NCI-H510A treated with DMSO at 0.1 percent for 48 hours (cell line): Measurements from ENCODE around the gene SOD3.
A peak's percentile ranks its signal among the peaks of the same experiment; 100 is the strongest.

Experiments used
- DNase-seq: peaks from one replicate; lab custom pipeline; 2025; lab: John Stamatoyannopoulos, UW

SOD3 gene, protein sequence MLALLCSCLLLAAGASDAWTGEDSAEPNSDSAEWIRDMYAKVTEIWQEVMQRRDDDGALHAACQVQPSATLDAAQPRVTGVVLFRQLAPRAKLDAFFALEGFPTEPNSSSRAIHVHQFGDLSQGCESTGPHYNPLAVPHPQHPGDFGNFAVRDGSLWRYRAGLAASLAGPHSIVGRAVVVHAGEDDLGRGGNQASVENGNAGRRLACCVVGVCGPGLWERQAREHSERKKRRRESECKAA

GRCh38 chr4:24794916-24795665 lies at the start of gene SOD3:
Gene SOD3, plus strand, starts transcription at chr4:24795573. Its CDS starts 3,949 bp downstream, at chr4:24799522.
- DNase-seq, result no peak

DNA sequence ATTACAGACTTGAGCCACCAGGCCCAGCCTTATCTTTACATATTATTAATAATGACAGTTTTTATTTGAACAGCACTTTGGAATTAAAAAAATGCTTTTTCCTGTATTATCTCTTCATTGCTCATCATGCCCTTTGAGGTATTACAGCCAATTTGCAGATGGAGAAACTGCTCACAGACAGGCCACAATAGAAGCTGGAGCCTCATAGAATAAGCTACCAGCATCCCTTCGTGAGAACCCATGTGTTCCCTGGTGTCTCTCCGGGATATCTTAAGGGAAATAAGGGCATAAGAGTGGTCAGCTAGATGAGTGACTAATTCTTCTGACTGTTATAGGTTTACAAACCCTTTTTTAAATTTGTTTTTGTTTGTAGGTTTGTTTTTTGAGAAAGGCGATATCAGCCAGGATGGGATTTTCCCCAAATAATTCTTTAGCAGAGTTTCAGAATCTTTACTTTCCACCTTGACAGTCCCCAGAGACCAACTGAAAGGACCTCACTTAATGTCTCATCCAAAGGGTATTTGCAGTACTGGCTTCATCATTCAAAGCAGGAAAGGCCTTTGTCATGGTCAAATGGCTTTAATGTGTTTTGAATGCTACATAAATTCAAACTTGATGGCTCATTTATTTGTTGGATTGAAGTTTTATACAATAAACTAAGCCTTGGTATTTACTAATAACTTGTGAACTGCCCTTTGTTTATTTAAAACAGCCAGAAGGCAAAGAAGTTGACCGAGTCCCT lies 48.0 kb upstream of the SOD3 start:
- no peak for DNase-seq

- DNase-seq, result no peak
These were observed 47.4 kb upstream of the SOD3 start for GRCh38 chr4:24748023-24748422.

DNA sequence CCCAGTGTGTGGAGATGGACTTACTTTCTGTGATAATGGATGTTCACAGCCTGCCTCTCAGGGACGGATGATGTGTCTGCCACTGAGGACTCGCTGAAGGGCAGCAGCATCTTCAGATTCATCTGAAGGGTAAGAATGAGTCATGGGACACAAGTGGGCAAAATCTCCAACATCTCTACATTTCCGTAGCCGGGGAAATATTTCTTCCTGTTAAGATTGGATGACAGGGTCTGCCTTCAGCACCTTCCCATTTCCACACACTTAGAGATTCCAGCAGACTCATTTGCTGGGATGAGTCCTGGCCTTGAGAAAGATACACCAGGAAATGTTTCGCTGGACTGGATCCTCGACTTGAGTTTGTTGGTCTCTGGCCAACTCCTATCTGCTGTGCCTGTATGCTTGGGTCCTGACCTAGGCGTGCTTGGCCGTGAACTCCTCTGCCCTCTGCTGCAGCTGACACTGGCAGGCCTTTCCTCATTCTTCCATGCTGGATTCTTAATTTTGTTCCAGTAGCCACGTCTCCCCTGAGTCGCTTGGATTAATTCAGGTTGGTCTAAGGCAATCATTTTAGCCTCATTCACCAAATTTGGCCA lies 46.5 kb upstream of the SOD3 start:
- DNase-seq, result no peak

- no peak for DNase-seq
These were observed 45.3 kb upstream of the SOD3 start for GRCh38 chr4:24750106-24750505.

DNA sequence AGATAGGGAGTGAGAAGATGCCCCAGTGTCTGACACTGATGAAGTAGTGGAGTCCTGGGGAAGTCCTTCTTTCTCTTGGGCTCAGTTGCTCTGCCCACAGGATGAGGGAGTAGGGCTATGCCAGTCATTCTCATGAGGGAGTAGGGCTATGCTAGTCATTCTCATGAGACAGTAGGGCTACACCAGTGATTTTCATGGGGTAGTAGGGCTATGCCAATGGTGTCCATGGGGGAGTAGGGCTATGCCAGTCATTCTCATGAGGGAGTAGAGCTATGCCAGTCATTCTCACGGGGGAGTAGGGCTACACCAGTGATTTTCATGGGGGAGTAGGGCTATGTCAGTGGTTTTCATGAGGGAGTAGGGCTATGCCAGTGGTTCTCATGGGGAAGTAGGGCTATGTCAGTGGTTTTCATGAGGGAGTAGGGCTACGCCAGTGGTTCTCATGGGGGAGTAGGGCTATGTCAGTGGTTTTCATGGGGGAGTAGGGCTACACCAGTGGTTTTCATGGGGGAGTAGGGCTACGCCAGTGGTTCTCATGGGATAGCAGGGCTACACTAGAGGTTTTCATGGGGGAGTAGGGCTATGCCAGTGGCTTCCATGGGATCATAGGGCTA lies 43.3 kb upstream of the SOD3 start:
- DNase-seq, result no peak

- peak; percentile 1 for DNase-seq
These were observed 41.9 kb upstream of the SOD3 start for GRCh38 chr4:24753519-24753918.

DNA sequence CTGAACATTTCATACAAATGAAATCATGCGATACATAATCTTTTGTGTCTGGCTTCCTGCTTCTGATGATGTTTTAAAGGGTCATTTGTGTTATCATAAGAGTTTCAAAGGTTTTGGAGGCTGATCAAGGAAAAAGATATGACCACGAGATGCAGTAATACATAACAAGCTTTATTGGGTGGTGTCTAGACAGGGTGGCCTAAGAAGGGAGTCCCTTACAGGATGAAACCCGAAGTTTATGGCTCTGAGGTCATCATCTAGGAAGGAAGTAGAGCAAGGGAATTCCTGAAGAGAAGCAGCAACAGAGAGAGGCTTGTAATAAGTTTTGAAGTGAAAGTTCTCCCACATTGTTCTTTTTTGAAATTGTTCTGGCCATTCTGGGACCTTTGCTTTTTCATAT lies 40.8 kb upstream of the SOD3 start:
- no peak for DNase-seq

DNA sequence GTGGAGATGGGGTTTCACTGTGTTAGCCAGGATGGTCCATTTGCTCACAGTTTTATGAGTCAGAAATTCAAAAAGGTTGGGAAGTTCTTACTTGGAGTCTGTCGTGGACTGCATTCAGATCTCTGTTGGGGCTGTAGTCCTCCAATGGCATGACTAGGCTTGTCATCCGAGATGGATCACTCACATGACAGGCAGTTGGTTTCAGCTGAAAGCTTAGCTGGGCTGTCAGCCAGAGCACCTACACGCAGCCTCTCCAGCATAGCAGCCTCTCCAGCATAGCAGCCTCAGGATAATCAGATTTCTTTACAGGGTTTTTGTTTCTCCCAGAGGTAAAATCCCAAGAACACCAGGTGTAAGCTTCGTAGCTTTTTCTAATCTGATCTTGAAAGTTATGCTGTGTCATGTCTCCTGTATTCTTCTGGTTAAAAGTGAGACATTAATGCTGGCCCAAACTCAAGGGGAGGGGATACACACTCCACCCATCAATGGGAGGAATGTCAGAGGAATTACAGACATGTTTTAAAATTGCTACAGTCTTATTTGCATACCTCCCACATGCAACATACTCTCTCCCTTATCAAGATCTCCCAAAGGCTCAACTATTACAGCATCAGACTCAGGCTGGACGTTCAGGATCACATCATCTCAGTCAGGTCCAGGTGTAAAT lies 31.6 kb upstream of the SOD3 start:
- peak; percentile 10 for DNase-seq

DNA sequence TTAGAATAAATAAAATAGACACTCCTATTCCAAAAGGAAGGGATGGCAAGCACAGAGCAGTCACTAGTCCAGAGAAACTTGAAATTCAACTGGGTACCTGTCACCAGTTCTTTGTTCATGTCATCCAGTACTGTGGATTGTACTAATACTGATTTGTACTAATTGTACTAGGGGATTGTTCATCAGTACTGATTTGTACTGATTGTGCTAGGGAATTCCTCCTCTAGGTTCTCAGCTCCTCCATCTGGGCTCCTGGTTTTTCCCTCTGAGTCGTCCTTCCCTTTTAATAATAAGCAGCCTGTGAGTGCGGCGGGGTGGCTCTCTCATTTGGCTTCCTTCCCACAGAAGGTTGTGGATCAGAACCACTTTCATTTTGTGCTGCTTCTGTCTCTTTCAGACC lies 31.0 kb upstream of the SOD3 start:
- no peak for DNase-seq

DNA sequence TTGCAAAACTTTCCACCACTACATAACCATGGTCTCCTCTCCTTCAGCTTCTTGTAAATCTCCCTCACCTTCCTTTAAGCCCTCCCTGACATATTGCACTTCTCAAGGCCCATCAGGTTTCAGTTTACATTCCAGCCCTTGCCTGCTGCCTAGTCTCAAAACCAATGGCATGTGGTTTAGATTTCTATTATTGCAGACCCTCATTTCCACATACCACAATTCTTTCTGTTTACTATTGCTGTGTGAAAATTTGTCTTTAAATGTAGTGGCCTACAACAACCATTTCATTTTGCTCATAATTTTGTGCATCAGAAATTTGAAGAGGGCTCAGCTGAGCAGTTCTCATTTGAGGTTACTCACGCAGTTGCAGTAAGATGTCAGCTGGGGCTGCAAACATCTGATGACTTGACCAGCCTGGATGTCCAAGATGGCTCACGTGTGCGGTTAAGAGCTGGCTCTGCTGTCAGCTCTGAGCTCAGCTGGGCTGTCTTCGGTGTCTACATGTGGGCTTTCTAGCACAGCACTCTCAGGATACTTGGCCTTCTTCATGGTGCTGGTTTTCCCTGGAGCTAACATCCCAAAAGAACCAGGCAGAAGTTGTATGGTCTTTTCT lies 29.9 kb upstream of the SOD3 start:
- DNase-seq, result no peak

DNA sequence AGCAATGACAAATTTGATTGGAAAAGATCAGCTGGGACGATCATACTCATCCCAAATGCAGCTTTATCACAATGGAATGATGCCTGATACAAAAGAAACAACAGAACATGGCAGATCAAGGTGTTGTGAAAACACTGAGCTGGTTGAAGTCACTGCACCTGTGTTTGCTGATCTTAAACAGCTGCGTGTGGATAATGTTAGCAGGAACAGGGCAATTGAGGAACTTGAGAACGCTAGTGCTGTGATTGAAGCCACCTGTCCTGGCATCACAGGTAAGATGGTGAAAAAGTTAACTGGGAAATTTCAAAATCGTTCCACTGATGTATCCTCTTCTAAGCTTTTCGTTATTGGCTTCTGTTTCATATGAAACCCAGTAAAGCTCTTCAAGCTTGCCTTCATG lies 27.4 kb upstream of the SOD3 start:
- DNase-seq, result peak; percentile 10

GRCh38 chr4:24768604-24769003 lies 26.8 kb upstream of the SOD3 start:
- DNase-seq, result no peak

- no peak for DNase-seq
These were observed 25.8 kb upstream of the SOD3 start for GRCh38 chr4:24769571-24769970.

DNA sequence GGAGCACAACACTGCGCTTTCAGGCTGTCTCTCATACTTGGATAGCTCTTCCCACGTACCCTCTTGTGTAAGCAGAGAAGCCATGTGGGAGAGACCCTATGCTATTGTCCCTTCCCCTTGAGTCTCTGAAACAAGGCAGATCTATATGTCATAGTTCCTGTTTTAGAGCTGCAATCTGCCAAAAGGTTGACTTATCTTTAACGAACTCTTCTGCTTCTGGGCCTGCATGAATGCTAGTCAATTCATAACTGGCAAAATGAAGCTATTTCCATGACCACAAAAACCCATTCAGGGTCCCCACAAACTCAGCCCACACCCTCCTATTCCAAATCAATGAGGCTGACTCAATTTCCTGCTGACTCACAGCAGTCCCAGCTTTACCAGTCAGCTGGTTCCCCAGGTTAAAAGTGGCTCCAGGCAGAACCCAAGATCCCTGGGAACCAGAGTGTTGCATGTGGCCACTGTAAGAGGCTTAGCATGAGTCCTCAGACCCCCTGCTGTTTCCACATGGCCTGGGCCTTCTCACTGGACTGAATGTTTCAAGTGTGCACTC lies 25.3 kb upstream of the SOD3 start:
- DNase-seq, result no peak

DNA sequence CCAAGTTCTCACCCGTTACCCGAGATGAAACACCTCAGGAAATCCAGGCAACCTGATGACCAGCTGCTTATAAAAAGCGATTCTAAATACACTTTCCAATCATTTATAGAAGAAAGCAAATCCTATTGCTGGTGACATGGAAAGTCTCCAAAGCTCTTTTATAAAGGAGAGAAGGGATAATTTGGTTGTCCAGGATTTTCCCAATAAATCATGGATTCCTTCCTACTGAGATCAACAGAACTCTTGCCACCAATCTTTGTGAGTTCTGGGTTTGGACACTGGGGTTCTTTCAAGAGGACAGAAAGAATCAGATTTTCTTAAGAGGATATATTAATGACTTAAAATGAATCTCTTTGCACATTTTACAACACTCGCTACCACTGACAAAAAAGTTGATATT lies 24.7 kb upstream of the SOD3 start:
- no peak for DNase-seq

DNA sequence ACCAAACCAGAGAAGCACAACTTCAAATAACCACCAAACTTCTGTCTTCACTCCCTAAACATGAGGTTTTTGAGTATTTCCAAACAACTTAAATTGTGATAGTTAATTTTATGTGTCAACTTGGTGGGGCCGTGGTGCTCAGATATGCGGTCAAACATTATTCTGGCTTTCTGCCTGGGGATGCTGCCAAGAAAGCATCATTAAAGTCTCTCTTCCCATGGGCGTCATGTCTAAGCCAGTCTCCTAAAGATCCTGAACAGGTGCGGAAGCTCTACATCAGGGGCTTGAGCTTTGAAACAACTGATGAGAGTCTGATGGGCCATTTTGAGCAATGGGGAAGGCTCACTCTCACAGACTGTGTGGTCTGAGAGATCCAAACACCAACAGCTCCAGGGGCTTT lies 24.1 kb upstream of the SOD3 start:
- DNase-seq, result no peak

- DNase-seq, result no peak
These were observed 23.2 kb upstream of the SOD3 start for GRCh38 chr4:24772061-24772705.

DNA sequence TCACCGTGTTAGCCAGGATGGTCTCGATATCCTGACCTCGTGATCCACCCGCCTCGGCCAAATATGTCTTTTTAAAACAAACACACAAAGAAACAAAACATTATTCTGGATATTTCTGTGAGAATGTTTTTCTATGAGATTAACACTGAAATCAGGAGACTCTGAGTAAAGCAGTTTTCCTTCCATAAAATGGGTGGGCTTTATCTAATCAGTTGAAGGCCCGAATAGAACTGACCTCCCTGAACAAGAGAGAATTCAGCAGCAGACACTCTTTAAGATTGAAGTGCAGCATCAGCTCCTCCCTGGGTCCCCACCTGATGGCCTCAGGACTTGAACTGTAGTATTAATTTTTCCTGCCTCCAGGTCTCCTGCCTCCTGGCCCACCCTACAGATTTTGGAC lies 22.4 kb upstream of the SOD3 start:
- DNase-seq, result no peak

GRCh38 chr4:24774452-24774851 lies 20.9 kb upstream of the SOD3 start:
- no peak for DNase-seq
